Astrocyte (in vitro differentiated cells and primary cell): Measurements from ENCODE around the gene TVP23A.

Experiments
- EZH2 ChIP-seq: IDR thresholded peaks from 2 replicates; pipeline ENCODE4 v1.6.1; 2012; ENCODE audit warnings: mild to moderate bottlenecking, low read length, inconsistent platforms; ENCODE audit not compliant: insufficient read depth
- TF ChIP-seq, protein P1 (sequence below): IDR thresholded peaks from 2 replicates; pipeline ENCODE4 v1.5.1; 2011; ENCODE audit warnings: low read depth, mild to moderate bottlenecking, inconsistent platforms, low read length, moderate library complexity; ENCODE audit not compliant: insufficient read depth

DNA sequence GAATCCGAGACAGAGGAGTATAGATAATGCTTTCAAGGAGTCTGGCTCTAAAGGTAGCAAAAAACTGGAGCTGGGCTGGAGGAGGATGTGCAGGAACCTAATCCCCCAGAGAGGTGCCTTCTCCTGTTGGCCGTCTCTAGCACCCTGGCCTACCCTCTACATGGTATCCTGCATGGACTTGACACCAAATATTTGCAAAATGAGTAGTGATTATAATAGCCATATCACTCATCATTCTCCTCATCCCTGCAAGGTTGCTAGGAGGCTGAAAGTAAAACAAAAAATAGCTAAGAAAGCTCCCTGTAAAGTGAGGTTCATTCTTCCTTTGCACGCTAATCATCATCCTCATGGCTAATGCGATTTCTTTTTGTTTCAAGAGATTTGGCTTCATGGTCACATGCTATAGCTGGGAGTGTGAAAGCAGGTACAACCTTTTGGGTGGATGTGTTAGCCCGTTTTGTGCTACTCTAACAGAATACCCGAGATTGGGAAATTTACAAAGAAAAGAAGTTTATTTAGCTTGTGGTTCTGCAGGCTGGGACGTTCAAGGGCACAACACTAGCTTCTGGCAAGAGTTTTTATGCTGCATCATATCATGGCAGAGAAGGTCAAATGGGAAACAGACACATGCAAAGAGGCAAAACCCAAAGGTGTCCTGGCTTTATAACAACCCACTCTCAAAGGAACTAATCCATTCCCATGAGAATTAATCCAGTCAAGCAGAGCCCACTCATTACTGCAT lies 31.3 kb upstream of the TVP23A start:
- TF ChIP-seq, protein P1, sequence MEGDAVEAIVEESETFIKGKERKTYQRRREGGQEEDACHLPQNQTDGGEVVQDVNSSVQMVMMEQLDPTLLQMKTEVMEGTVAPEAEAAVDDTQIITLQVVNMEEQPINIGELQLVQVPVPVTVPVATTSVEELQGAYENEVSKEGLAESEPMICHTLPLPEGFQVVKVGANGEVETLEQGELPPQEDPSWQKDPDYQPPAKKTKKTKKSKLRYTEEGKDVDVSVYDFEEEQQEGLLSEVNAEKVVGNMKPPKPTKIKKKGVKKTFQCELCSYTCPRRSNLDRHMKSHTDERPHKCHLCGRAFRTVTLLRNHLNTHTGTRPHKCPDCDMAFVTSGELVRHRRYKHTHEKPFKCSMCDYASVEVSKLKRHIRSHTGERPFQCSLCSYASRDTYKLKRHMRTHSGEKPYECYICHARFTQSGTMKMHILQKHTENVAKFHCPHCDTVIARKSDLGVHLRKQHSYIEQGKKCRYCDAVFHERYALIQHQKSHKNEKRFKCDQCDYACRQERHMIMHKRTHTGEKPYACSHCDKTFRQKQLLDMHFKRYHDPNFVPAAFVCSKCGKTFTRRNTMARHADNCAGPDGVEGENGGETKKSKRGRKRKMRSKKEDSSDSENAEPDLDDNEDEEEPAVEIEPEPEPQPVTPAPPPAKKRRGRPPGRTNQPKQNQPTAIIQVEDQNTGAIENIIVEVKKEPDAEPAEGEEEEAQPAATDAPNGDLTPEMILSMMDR: no peak
- TF ChIP-seq EZH2: no peak
